OCI-LY1 (cell line): Measurements from ENCODE around the gene CHPF2.

Experiments
- H2AFZ ChIP-seq: fragments of 200-600 bp; sonication (generic), shearing (Covaris generic); 2 replicates; pipeline ENCODE4 v1.6.0; 2014; ENCODE audit warnings: antibody characterized with exemption, mild to moderate bottlenecking, low read length
- H3F3A ChIP-seq: fragments of 200-600 bp; sonication (generic), shearing (Covaris generic); 2 replicates; pipeline ENCODE4 v1.6.0; 2014; ENCODE audit warnings: mild to moderate bottlenecking, antibody characterized with exemption, low read length, moderate library complexity; ENCODE audit not compliant: insufficient read depth
- H3K27ac ChIP-seq: fragments of 200-600 bp; sonication (generic); 2 replicates; pipeline ENCODE4 v1.5.1; 2014; ENCODE audit warnings: low read length, mixed run types, mild to moderate bottlenecking, low read depth; ENCODE audit not compliant: poor library complexity, severe bottlenecking
- H3K27me3 ChIP-seq: fragments of 200-600 bp; sonication (generic); 2 replicates; pipeline ENCODE4 v1.6.0; 2014; ENCODE audit warnings: antibody characterized with exemption, mild to moderate bottlenecking, low read length, moderate library complexity; ENCODE audit not compliant: insufficient read depth
- H3K36me3 ChIP-seq: fragments of 200-600 bp; sonication (generic); 2 replicates; pipeline ENCODE4 v1.6.1; 2014; ENCODE audit warnings: mild to moderate bottlenecking, antibody characterized with exemption, low read length, moderate library complexity, mixed read lengths; ENCODE audit not compliant: insufficient read depth
- H3K4me1 ChIP-seq: fragments of 200-600 bp; sonication (generic); 2 replicates; pipeline ENCODE4 v1.5.1; 2014; ENCODE audit warnings: mild to moderate bottlenecking, low read length, moderate library complexity; ENCODE audit not compliant: insufficient read depth, severe bottlenecking
- H3K4me2 ChIP-seq: fragments of 200-600 bp; sonication (generic), shearing (Covaris generic); 2 replicates; pipeline ENCODE4 v1.6.1; 2014; ENCODE audit warnings: low read length
- H3K4me3 ChIP-seq: fragments of 200-600 bp; sonication (generic); 2 replicates; pipeline ENCODE4 v1.5.1; 2014; ENCODE audit warnings: low read length, low read depth, mild to moderate bottlenecking, mixed read lengths; ENCODE audit not compliant: poor library complexity, severe bottlenecking
- H3K79me2 ChIP-seq: fragments of 200-600 bp; shearing (Covaris generic); 2 replicates; pipeline ENCODE4 v1.6.1; 2016; ENCODE audit warnings: mixed run types, low read length, mixed read lengths; ENCODE audit not compliant: insufficient read depth
- H3K9ac ChIP-seq: fragments of 200-600 bp; sonication (generic), shearing (Covaris generic); 2 replicates; pipeline ENCODE4 v1.6.1; 2014; ENCODE audit warnings: mild to moderate bottlenecking, low read length, mixed read lengths
- H3K9me2 ChIP-seq: fragments of 200-600 bp; sonication (generic), shearing (Covaris generic); 2 replicates; pipeline ENCODE4 v1.6.1; 2014; ENCODE audit warnings: low read depth, mild to moderate bottlenecking, low read length, mixed read lengths
- H3K9me3 ChIP-seq: fragments of 200-600 bp; shearing (Covaris generic); 2 replicates; pipeline ENCODE4 v1.6.1; 2014; ENCODE audit warnings: low read length, mixed read lengths
- H4K20me1 ChIP-seq: fragments of 200-600 bp; sonication (generic), shearing (Covaris generic); 2 replicates; pipeline ENCODE4 v1.6.0; 2016; ENCODE audit warnings: mild to moderate bottlenecking, low read length; ENCODE audit not compliant: insufficient read depth
- CTCF ChIP-seq: fragments of 200-600 bp; sonication (generic), shearing (Covaris generic); IDR thresholded peaks from 2 replicates; pipeline ENCODE4 v1.5.1; 2017; ENCODE audit warnings: mild to moderate bottlenecking, antibody characterized with exemption, low read length, moderate library complexity, mixed read lengths
- EZH2 ChIP-seq: fragments of 200-600 bp; sonication (generic), shearing (Covaris generic); IDR thresholded peaks from 2 replicates; pipeline ENCODE4 v1.8.0; 2017; ENCODE audit warnings: borderline replicate concordance, mixed run types, mild to moderate bottlenecking, antibody characterized with exemption, low read length, moderate library complexity, mixed read lengths

Gene CHPF2

GRCh38 chr7:151278949-151279348 is 46.7 kb downstream of the CHPF2 start:
- Histone ChIP-seq H3K9ac (no peak overlapping the region), H3K9me2 (no peaks in the 10 kb centered on the region), H3K79me2 (no peaks in the 10 kb centered on the region), H3K4me2 (no peak overlapping the region), H3K27ac (no peak overlapping the region), H3K27me3 (peaks cover 10% of the 10 kb centered on the region), H3F3A (no peaks in the 10 kb centered on the region), H4K20me1 (no peaks in the 10 kb centered on the region), H3K9me3 (no peaks in the 10 kb centered on the region), H3K36me3 (no peaks in the 10 kb centered on the region), H3K4me3 (no peak overlapping the region), H3K4me1 (peaks cover 11% of the 10 kb centered on the region), H2AFZ (no peak overlapping the region)
- TF ChIP-seq EZH2 (no peak), CTCF (no peak)

DNA sequence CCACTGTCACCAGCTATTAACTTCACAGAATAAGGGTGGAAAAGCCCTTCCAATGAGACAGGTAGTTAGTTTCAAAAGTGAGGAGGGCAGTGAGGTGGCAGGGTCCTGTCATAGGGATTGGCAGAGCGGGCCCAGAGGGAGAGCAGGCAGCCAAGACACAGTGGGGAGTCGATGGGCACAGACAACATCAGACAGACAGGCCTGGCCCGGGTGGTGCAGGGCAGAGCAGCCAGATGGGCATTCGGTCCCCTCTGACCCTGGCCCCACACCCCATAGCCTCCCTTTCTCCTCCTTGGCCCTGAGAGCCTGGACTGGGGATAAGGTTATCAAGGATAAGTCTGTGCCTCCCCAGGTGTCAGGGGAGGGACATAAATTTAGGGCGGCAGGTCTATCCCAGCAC is 47.6 kb downstream of the CHPF2 start:
- H4K20me1 ChIP-seq = no peaks in the 10 kb centered on the region
- TF ChIP-seq EZH2 (no peak), CTCF (no peak)
- no peak overlapping the region for H2AFZ ChIP-seq
- peaks cover 10% of the 10 kb centered on the region; the same call in 1 of the 2 replicates for H3K27me3 ChIP-seq
- H3K36me3 ChIP-seq = no peaks in the 10 kb centered on the region
- no peak overlapping the region for H3K4me2 ChIP-seq
- H3K79me2 ChIP-seq = no peaks in the 10 kb centered on the region
- H3K4me3 ChIP-seq = no peak overlapping the region
- no peaks in the 10 kb centered on the region for H3F3A ChIP-seq
- H3K9me2 ChIP-seq = no peaks in the 10 kb centered on the region
- H3K4me1 ChIP-seq = peaks cover 12% of the 10 kb centered on the region
- no peak overlapping the region for H3K27ac ChIP-seq
- H3K9me3 ChIP-seq = no peaks in the 10 kb centered on the region
- H3K9ac ChIP-seq = no peak overlapping the region

GRCh38 chr7:151280388-151281019 is 48.2 kb downstream of the CHPF2 start:
- Histone ChIP-seq H4K20me1 (no peaks in the 10 kb centered on the region), H3K4me2 (no peak overlapping the region), H3F3A (no peaks in the 10 kb centered on the region), H3K9me2 (no peaks in the 10 kb centered on the region), H3K27me3 (peaks cover 10% of the 10 kb centered on the region; the same call in 1 of the 2 replicates), H3K9ac (no peak overlapping the region), H3K4me3 (no peak overlapping the region), H2AFZ (no peak overlapping the region), H3K27ac (no peak overlapping the region), H3K4me1 (peaks cover 18% of the 10 kb centered on the region), H3K36me3 (no peaks in the 10 kb centered on the region), H3K79me2 (no peaks in the 10 kb centered on the region), H3K9me3 (no peaks in the 10 kb centered on the region)
- TF ChIP-seq EZH2 = no peak

- no peak for TF ChIP-seq CTCF
- no peak for TF ChIP-seq EZH2
- no peak overlapping the region for H3K27ac ChIP-seq
- H3K4me2 ChIP-seq = no peak overlapping the region
Measured at GRCh38 chr7:151281686-151282085, 49.4 kb downstream of the CHPF2 start.

More at GRCh38 chr7:151281686-151282085, 49.4 kb downstream of the CHPF2 start:
- no peaks in the 10 kb centered on the region for H3K9me3 ChIP-seq
- H3K4me3 ChIP-seq = no peak overlapping the region
- H3K9me2 ChIP-seq = no peaks in the 10 kb centered on the region
- peaks cover 21% of the 10 kb centered on the region for H3K4me1 ChIP-seq
- H3K79me2 ChIP-seq = no peaks in the 10 kb centered on the region
- no peaks in the 10 kb centered on the region for H3F3A ChIP-seq
- no peaks in the 10 kb centered on the region for H4K20me1 ChIP-seq
- peaks cover 11% of the 10 kb centered on the region; the same call in 1 of the 2 replicates for H3K27me3 ChIP-seq
- no peak overlapping the region for H3K9ac ChIP-seq
- H2AFZ ChIP-seq = no peak overlapping the region
- H3K36me3 ChIP-seq = no peaks in the 10 kb centered on the region
